Adrenal gland (tissue), 12 donors: ENCODE measurements around the gene IFITM1. TPM values are rescaled to one million over a fixed set of nuclear protein-coding genes. Genes with fewer than 3 reads are reported as not detected.

Experiments used
- DNase-seq, 7 donors: peaks; one replicate each; pipeline ENCODE4 v3.0.0-alpha.2; 2019 to 2020
- H3K27ac ChIP-seq, 5 donors: fragments of 200-600 bp; sonication (generic) in 4 of 5; 1 replicate in 3 of 5; 2 replicates in 2 of 5; pipeline versions ENCODE4 v1.5.1 to v1.8.0; 2016 to 2020; ENCODE audit warnings: mild to moderate bottlenecking in 1 of 5
- H3K27me3 ChIP-seq: fragments of 200-600 bp; 2 replicates; pipeline ENCODE4 v1.8.0; 2021
- H3K36me3 ChIP-seq, 2 donors: fragments of 200-600 bp; replicated peaks in 1 of 2; 1 replicate in 1 of 2; 2 replicates in 1 of 2; pipeline versions ENCODE4 v1.5.1 to v1.8.0; 2018 to 2022
- H3K4me1 ChIP-seq, 2 donors: fragments of 200-600 bp; replicated peaks in 1 of 2; 1 replicate in 1 of 2; 2 replicates in 1 of 2; pipeline versions ENCODE4 v1.5.1 to v1.8.0; 2018 to 2021
- H3K4me3 ChIP-seq, 4 donors: fragments of 200-600 bp; sonication (generic) in 3 of 4; one replicate each; pipeline ENCODE4 v1.5.1; 2016 to 2018
- H3K9me3 ChIP-seq, 3 donors: fragments of 200-600 bp; sonication (generic) in 1 of 3; replicated peaks in 1 of 3; 1 replicate in 2 of 3; 2 replicates in 1 of 3; pipeline versions ENCODE4 v1.5.1 to v1.8.0; 2016 to 2021
- CTCF ChIP-seq, 6 experiments: fragments of 450-650 bp in 4 of 6; fragments of 200-600 bp in 2 of 6; sonication (generic) in 1 of 6; IDR thresholded peaks; 1 replicate in 5 of 6; 2 replicates in 1 of 6; pipeline versions ENCODE4 v1.5.1 to v1.8.0; 2016 to 2021; ENCODE audit warnings: antibody characterized with exemption in 6 of 6, mild to moderate bottlenecking in 2 of 6, moderate library complexity in 1 of 6
- POLR2A ChIP-seq, 2 donors: fragments of 450-650 bp; IDR thresholded peaks; one replicate each; pipeline ENCODE4 v1.6.1; 2017; ENCODE audit warnings: antibody characterized with exemption in 2 of 2, mild to moderate bottlenecking in 2 of 2, moderate library complexity in 1 of 2
- whole genome bisulfite sequencing, 4 donors: extraction: QIAGEN DNeasy Blood & Tissue Kit in 2 of 4; methylation state at CpG; one replicate each; pipeline versions ENCODE4 v1.1.5 to v1.1.7; 2013 to 2017; 5-methylcytosine and 5-hydroxymethylcytosine counted together
- intact Hi-C, 2 donors: fragments of 100-400 bp; cut with DNase I; formaldehyde crosslinking; loops; one replicate each; pipeline versions ENCODE4 v1.14.1 to v1.15.0; 2022 to 2023
- polyA plus RNA-seq, 3 donors: library from polyadenylated mRNA; stranded (reverse); fragments of 200-250 nt in 2 of 3; fragments of 350-450 nt in 1 of 3; fragmentation: Illumina TruSeq in 1 of 3; extraction: RNeasy Lipid Tissue Mini Kit (QIAGEN cat#74804) in 1 of 3; gene quantifications; one replicate each; pipeline ENCODE4 v1.2.3, GENCODE V29; 2013 to 2014
- total RNA-seq, 9 donors: library from RNA; depleted of rRNA in 4 of 9; stranded (reverse); fragments of >200 nt in 4 of 9; fragments of 120-200 nt in 1 of 9; fragmentation: NEBNext Ultra II Directional in 1 of 9; extraction: Animal tissue kit (Norgen Biotek cat#: 25700) in 1 of 9; gene quantifications; one replicate each; pipeline versions ENCODE4 v1.1.0 to v1.2.4, GENCODE V29; 2013 to 2023
- donor health status: healthy with polysubstance abuse.
- donor health status: Bipolar disorder and iron deficiency.
- donor health status: DM: yes; HTN: yes; CAD: no.
- donor health status: DM: no; HTN: no; CAD: no.
- donor health status: DM: no; HTN: no; CAD: no.
- donor health status: DM: yes; HTN: yes; CAD: no.

IFITM1 gene
- total and polyA plus RNA-seq, 12 donors, result 12.1 to 360 (median 85.3) TPM

- no peak for DNase-seq
- TF ChIP-seq CTCF (IDR thresholded peaks at IDR 0.05) (no peak), POLR2A (IDR thresholded peaks at IDR 0.05) (no peak)
- 53 to 68% (median 63%) methylated on average over 2 to 35 of the region's 35 CpGs for WGBS, 4 donors
- H3K4me3 ChIP-seq, result no peak overlapping the region
- H3K9me3 ChIP-seq, result no peaks in the 10 kb centered on the region
- intact Hi-C loops, result loop anchor here (5.0 to 10.0 kb wide), 2 partner anchors 66 to 148 kb away; partner anchors contain the start of gene ANO9 (in 1 of the 2)
- peaks cover 9% of the 10 kb centered on the region for H3K27me3 ChIP-seq
- no peaks in the 10 kb centered on the region for H3K36me3 ChIP-seq
- no peaks in the 10 kb centered on the region for H3K4me1 ChIP-seq
- no peak overlapping the region for H3K27ac ChIP-seq
These were observed 17.4 kb upstream of the IFITM1 start for GRCh38 chr11:296171-297050.

- intact Hi-C loops, result loop anchor here (5.0 to 10.0 kb wide), 2 partner anchors 65 to 148 kb away; partner anchors contain the start of gene ANO9 (in 1 of the 2)
- Histone ChIP-seq H3K4me3 (no peak overlapping the region), H3K27me3 (peaks cover 9% of the 10 kb centered on the region), H3K27ac (no peak overlapping the region), H3K36me3 (no peaks in the 10 kb centered on the region), H3K9me3 (no peaks in the 10 kb centered on the region), H3K4me1 (no peaks in the 10 kb centered on the region)
- TF ChIP-seq POLR2A (IDR thresholded peaks at IDR 0.05) (no peak), CTCF (IDR thresholded peaks at IDR 0.05) (no peak)
- WGBS, 4 donors, result 52 to 85% (median 68%) methylated on average over 5 to 13 of the region's 13 CpGs
- DNase-seq, result no peak
These were observed 16.7 kb upstream of the IFITM1 start for GRCh38 chr11:297051-297585.

- intact Hi-C loops, result loop anchor here (5.0 to 10.0 kb wide), 2 partner anchors 65 to 147 kb away; partner anchors contain the start of gene ANO9 (in 1 of the 2)
- no peak overlapping the region for H3K27ac ChIP-seq
- no peak for DNase-seq
- H3K4me3 ChIP-seq, result no peak overlapping the region
- H3K9me3 ChIP-seq, result no peaks in the 10 kb centered on the region
- H3K27me3 ChIP-seq, result peaks cover 9% of the 10 kb centered on the region
- no peaks in the 10 kb centered on the region for H3K36me3 ChIP-seq
- H3K4me1 ChIP-seq, result no peaks in the 10 kb centered on the region
- TF ChIP-seq POLR2A (IDR thresholded peaks at IDR 0.05), result no peak
- WGBS, 4 donors, result 66 to 69% (median 69%) methylated on average over 23 to 26 of the region's 26 CpGs
These were observed 16.0 kb upstream of the IFITM1 start for GRCh38 chr11:297586-298405.

GRCh38 chr11:298406-299065, 15.3 kb upstream of the IFITM1 start:
- intact Hi-C loops, result loop anchor here (5.0 to 10.0 kb wide), 2 partner anchors 64 to 146 kb away; partner anchors contain the start of gene ANO9 (in 1 of the 2)
- 67 to 83% (median 74%) methylated on average over 1 to 15 of the region's 15 CpGs for WGBS, 4 donors

More at GRCh38 chr11:298406-299065, 15.3 kb upstream of the IFITM1 start:
- H3K36me3 ChIP-seq, result no peaks in the 10 kb centered on the region
- no peaks in the 10 kb centered on the region for H3K9me3 ChIP-seq
- no peak overlapping the region for H3K4me3 ChIP-seq
- no peaks in the 10 kb centered on the region for H3K4me1 ChIP-seq
- DNase-seq, result no peak
- no peak overlapping the region for H3K27ac ChIP-seq
- TF ChIP-seq POLR2A (IDR thresholded peaks at IDR 0.05), result no peak
- no peak for TF ChIP-seq CTCF (IDR thresholded peaks at IDR 0.05)
- H3K27me3 ChIP-seq, result peaks cover 9% of the 10 kb centered on the region
